T-helper 22 cell (primary cell): ENCODE data around the gene CRELD1.
A peak's percentile ranks its signal among the peaks of the same experiment; 100 is the strongest.

ENCODE experiments used
- DNase-seq: peaks from one replicate; pipeline ENCODE4 v3.0.0-alpha.2; 2020; ENCODE audit warnings: low read depth

CRELD1 gene

GRCh38 chr3:9906480-9906879, 27.2 kb upstream of the CRELD1 start:
- DNase-seq: no peak

GRCh38 chr3:9908286-9908685, 25.3 kb upstream of the CRELD1 start:
- no peak for DNase-seq

GRCh38 chr3:9909221-9910013, 24.2 kb upstream of the CRELD1 start:
- DNase-seq: no peak

GRCh38 chr3:9911863-9912262, 21.8 kb upstream of the CRELD1 start:
- no peak for DNase-seq

GRCh38 chr3:9912294-9912935, 21.2 kb upstream of the CRELD1 start:
- peak; percentile 42 for DNase-seq

- no peak for DNase-seq
These were observed 20.0 kb upstream of the CRELD1 start for GRCh38 chr3:9913601-9914000.

GRCh38 chr3:9914011-9914410, 19.6 kb upstream of the CRELD1 start:
- DNase-seq: no peak

- DNase-seq: no peak
These were observed 18.9 kb upstream of the CRELD1 start for GRCh38 chr3:9914559-9915253.

GRCh38 chr3:9915254-9916141, 18.1 kb upstream of the CRELD1 start:
- DNase-seq: no peak

GRCh38 chr3:9916346-9916733, 17.3 kb upstream of the CRELD1 start:
- no peak for DNase-seq

- DNase-seq: no peak
These were observed 16.6 kb upstream of the CRELD1 start, which contains the start of gene IL17RC for GRCh38 chr3:9916734-9917680. IL17RC (plus strand) TSS chr3:9917098; CDS start chr3:9917316, 218 bp downstream.

- DNase-seq: no peak
These were observed 15.8 kb upstream of the CRELD1 start for GRCh38 chr3:9917820-9918219.

- DNase-seq: no peak
These were observed 15.2 kb upstream of the CRELD1 start for GRCh38 chr3:9918261-9919038.

- no peak for DNase-seq
These were observed 5.5 kb upstream of the CRELD1 start for GRCh38 chr3:9928158-9928557.

GRCh38 chr3:9930804-9931418, 2.7 kb upstream of the CRELD1 start:
- DNase-seq: no peak

- no peak for DNase-seq
These were observed 1.1 kb upstream of the CRELD1 start for GRCh38 chr3:9932535-9932842.

- peak; percentile 76 for DNase-seq
These were observed 632 bp upstream of the CRELD1 start for GRCh38 chr3:9932843-9933560.

- DNase-seq: no peak
These were observed 594 bp downstream of the CRELD1 start for GRCh38 chr3:9934235-9934621.

- DNase-seq: no peak
These were observed 1.4 kb downstream of the CRELD1 start for GRCh38 chr3:9934993-9935392.
